Trophoblast cell (in vitro differentiated cells and primary cell): Measurements from ENCODE around the gene RHPN2. TPM values are rescaled to one million over a fixed set of nuclear protein-coding genes. Genes with fewer than 3 reads are reported as not detected.

Experiments
- DNase-seq, 2 donors: peaks; one replicate each; pipeline ENCODE4 v3.0.0-alpha.2; 2016
- H2AFZ ChIP-seq: 2 replicates; pipeline ENCODE4 v1.6.1; 2013; ENCODE audit warnings: low read length, moderate library complexity, mild to moderate bottlenecking; ENCODE audit not compliant: insufficient read depth, poor library complexity
- H2AK5ac ChIP-seq: 2 replicates; pipeline ENCODE4 v1.6.1; 2013; ENCODE audit warnings: mild to moderate bottlenecking, low read length
- H2BK120ac ChIP-seq: 2 replicates; pipeline ENCODE4 v1.6.1; 2013; ENCODE audit warnings: low read length, mild to moderate bottlenecking, moderate library complexity; ENCODE audit not compliant: insufficient read depth, poor library complexity
- H2BK12ac ChIP-seq: 2 replicates; pipeline ENCODE4 v1.6.1; 2013; ENCODE audit warnings: mild to moderate bottlenecking, low read length, moderate library complexity
- H2BK5ac ChIP-seq: 2 replicates; pipeline ENCODE4 v1.6.1; 2013; ENCODE audit warnings: low read length, low read depth, moderate library complexity, mild to moderate bottlenecking; ENCODE audit not compliant: poor library complexity
- H3K14ac ChIP-seq: 2 replicates; pipeline ENCODE4 v1.6.1; 2013; ENCODE audit warnings: mild to moderate bottlenecking, low read length
- H3K18ac ChIP-seq: 2 replicates; pipeline ENCODE4 v1.6.1; 2013; ENCODE audit warnings: mild to moderate bottlenecking, low read length
- H3K23ac ChIP-seq: 2 replicates; pipeline ENCODE4 v1.6.1; 2013; ENCODE audit warnings: low read length
- H3K27ac ChIP-seq: 2 replicates; pipeline ENCODE4 v1.5.1; 2013; ENCODE audit warnings: low read depth, mild to moderate bottlenecking, inconsistent platforms, low read length, moderate library complexity
- H3K27me3 ChIP-seq: 2 replicates; pipeline ENCODE4 v1.6.1; 2013; ENCODE audit warnings: inconsistent platforms, mild to moderate bottlenecking, low read length, moderate library complexity; ENCODE audit not compliant: insufficient read depth
- H3K36me3 ChIP-seq, 2 experiments: 1 replicate in 1 of 2; 2 replicates in 1 of 2; pipeline ENCODE4 v1.6.1; 2013; ENCODE audit warnings: low read length in 2 of 2, mild to moderate bottlenecking in 2 of 2, moderate library complexity in 1 of 2; ENCODE audit not compliant: insufficient read depth in 2 of 2, control insufficient read depth in 1 of 2
- H3K4ac ChIP-seq: 2 replicates; pipeline ENCODE4 v1.6.1; 2013; ENCODE audit warnings: low read depth, mild to moderate bottlenecking, low read length, moderate library complexity
- H3K4me1 ChIP-seq, 2 experiments: 1 replicate in 1 of 2; 2 replicates in 1 of 2; pipeline ENCODE4 v1.6.1; 2013; ENCODE audit warnings: low read length in 2 of 2, mild to moderate bottlenecking in 2 of 2, moderate library complexity in 1 of 2; ENCODE audit not compliant: insufficient read depth in 2 of 2, control insufficient read depth in 1 of 2
- H3K4me2 ChIP-seq: 2 replicates; pipeline ENCODE4 v1.6.1; 2013; ENCODE audit warnings: inconsistent platforms, mild to moderate bottlenecking, low read length, moderate library complexity
- H3K4me3 ChIP-seq: 2 replicates; pipeline ENCODE4 v1.5.1; 2013; ENCODE audit warnings: mild to moderate bottlenecking, low read depth, low read length, inconsistent platforms
- H3K79me1 ChIP-seq: one replicate; pipeline ENCODE4 v1.6.1; 2013; ENCODE audit warnings: low read length
- H3K79me2 ChIP-seq: 2 replicates; pipeline ENCODE4 v1.6.1; 2013; ENCODE audit warnings: low read length, mild to moderate bottlenecking; ENCODE audit not compliant: control insufficient read depth, insufficient read depth, poor library complexity
- H3K9ac ChIP-seq: 2 replicates; pipeline ENCODE4 v1.6.1; 2013; ENCODE audit warnings: mild to moderate bottlenecking, low read length
- H3K9me3 ChIP-seq: 2 replicates; pipeline ENCODE4 v1.6.1; 2013; ENCODE audit warnings: low read depth, mild to moderate bottlenecking, control low read depth, inconsistent platforms, low read length; ENCODE audit not compliant: insufficient read depth
- H4K12ac ChIP-seq: 2 replicates; pipeline ENCODE4 v1.6.1; 2013; ENCODE audit warnings: low read depth, mild to moderate bottlenecking, low read length, moderate library complexity
- H4K8ac ChIP-seq: 2 replicates; pipeline ENCODE4 v1.6.1; 2013; ENCODE audit warnings: low read depth, mild to moderate bottlenecking, low read length, moderate library complexity
- H4K91ac ChIP-seq: one replicate; pipeline ENCODE4 v1.6.1; 2013; ENCODE audit warnings: low read depth, mild to moderate bottlenecking, low read length, moderate library complexity
- WGBS: extraction: QIAGEN DNeasy Blood & Tissue Kit; methylation state at CpG from one replicate; pipeline ENCODE4 v1.1.7; 2013; ENCODE audit warnings: missing lambda C conversion rate; ENCODE audit not compliant: insufficient read length, insufficient coverage; ENCODE audit errors: extremely low coverage; 5-methylcytosine and 5-hydroxymethylcytosine counted together
- polyA plus RNA-seq: library from polyadenylated mRNA; stranded (reverse); fragments of 200-250 nt; gene quantifications from 2 replicates; pipeline ENCODE4 v1.2.3, GENCODE V29; 2013

The RHPN2 gene
- 7.4 and 7.9 TPM in 2 replicates for polyA plus RNA-seq

DNA sequence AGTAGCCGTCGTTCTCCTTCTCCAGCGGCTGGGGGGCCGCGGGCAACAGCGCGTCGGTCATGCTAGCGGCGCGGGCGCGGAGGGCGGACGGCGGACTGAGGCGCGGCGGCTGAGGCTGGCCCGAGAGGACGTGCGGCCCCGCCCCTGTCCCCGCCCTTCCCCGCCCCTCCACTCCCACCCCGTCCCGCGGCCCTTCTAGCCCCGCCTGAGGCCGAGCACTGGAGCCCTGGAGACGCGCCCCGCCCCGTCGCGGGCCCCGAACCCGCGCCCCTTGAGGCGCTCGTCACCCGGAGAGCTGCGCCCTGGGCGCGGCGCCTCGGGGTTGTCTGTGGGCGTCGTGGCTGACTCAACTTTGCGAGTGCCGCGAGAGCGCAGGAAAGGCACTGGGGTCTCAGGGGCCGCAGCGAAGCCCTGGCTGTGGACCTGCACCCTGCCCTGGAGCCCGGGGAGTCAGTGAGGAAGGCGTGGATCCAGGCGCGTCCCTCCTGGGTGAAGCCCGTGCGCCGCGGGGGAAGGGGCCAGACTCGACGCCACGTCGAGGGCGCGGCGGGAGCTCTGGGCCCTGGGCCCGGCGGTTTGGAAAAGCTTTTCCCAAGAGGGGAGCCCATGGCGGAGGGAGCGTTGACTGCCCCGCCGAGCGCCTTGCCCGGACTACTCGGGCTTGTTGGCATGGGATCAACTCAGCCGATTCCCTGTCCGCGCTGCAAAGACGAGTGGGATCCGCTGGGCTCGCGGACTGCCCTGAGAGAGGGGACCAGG, at the start of gene RHPN2:
RHPN2 (minus strand) TSS at position 97 of the 759 bp plus-strand sequence; CDS start at position 61, 36 bp downstream.
- H3K9ac ChIP-seq = no peak within 1 kb of the TSS
- H2AK5ac ChIP-seq = no peak within 1 kb of the TSS
- WGBS = no CpG with 5 or more reads among the region's 86 CpGs
- peak within 1 kb of the TSS; percentile 7 for H4K12ac ChIP-seq
- H3K14ac ChIP-seq = peak within 1 kb of the TSS; percentile 14
- H2AFZ ChIP-seq = peak within 1 kb of the TSS; percentile 57
- peak within 1 kb of the TSS; percentile 10 for H3K4ac ChIP-seq
- H3K36me3 ChIP-seq = no peaks in the 10 kb centered on the region
- H3K4me2 ChIP-seq = peak within 1 kb of the TSS; percentile 65
- peak within 1 kb of the TSS; percentile 2 for H2BK120ac ChIP-seq
- H3K79me1 ChIP-seq = peaks cover 6% of the 10 kb centered on the region
- no peaks in the 10 kb centered on the region for H3K9me3 ChIP-seq
- no peak within 1 kb of the TSS for H2BK5ac ChIP-seq
- peak within 1 kb of the TSS; percentile 51 for H4K8ac ChIP-seq
- peak within 1 kb of the TSS; percentile 63 for H3K18ac ChIP-seq
- peaks cover 8% of the 10 kb centered on the region for H3K27me3 ChIP-seq
- peak; percentile 70 to 78 for DNase-seq
- no peak within 1 kb of the TSS for H3K23ac ChIP-seq
- H3K4me1 ChIP-seq = peaks cover 9% of the 10 kb centered on the region in 2 experiments
- peak within 1 kb of the TSS; percentile 66 for H3K4me3 ChIP-seq
- no peak within 1 kb of the TSS for H3K27ac ChIP-seq
- H4K91ac ChIP-seq = peak within 1 kb of the TSS; percentile 28
- H3K79me2 ChIP-seq = no peaks in the 10 kb centered on the region
- H2BK12ac ChIP-seq = peak within 1 kb of the TSS; percentile 24

DNA sequence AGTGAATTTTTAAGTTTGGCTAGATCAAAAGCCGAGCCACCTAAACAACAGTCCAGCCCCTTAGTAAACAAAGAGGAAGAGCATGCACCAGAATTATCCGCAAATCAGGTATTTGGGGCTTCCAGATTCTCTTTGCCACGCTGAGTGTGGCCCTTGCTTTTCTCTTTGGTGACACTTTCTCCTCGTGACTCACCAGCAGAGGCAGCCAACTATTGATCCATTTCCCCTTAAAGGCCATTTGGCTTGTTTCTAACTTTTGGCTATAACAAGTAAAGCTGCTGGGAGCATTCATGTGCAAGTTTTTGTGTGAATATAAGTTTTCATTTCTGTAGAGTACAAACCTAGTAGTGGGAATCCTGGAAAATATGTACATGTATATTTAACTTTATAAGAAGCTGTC, 49.6 kb upstream of the RHPN2 start:
- H2BK5ac ChIP-seq = no peak overlapping the region
- no peak overlapping the region for H3K18ac ChIP-seq
- H3K27me3 ChIP-seq = no peaks in the 10 kb centered on the region
- H2AK5ac ChIP-seq = no peak overlapping the region
- H4K12ac ChIP-seq = no peak overlapping the region
- no peak overlapping the region for H2BK120ac ChIP-seq
- H2AFZ ChIP-seq = no peak overlapping the region
- H3K9ac ChIP-seq = no peak overlapping the region
- no peak overlapping the region for H3K4ac ChIP-seq
- H3K27ac ChIP-seq = no peak overlapping the region
- peaks cover 22 to 27% of the 10 kb centered on the region in 2 experiments for H3K36me3 ChIP-seq
- H4K8ac ChIP-seq = no peak overlapping the region
- no peaks in the 10 kb centered on the region for H3K4me1 ChIP-seq
- H3K4me3 ChIP-seq = no peak overlapping the region
- peaks cover 2% of the 10 kb centered on the region for H3K9me3 ChIP-seq
- no peaks in the 10 kb centered on the region for H3K79me2 ChIP-seq
- H3K79me1 ChIP-seq = no peaks in the 10 kb centered on the region
- no peak overlapping the region for H2BK12ac ChIP-seq
- H3K4me2 ChIP-seq = no peak overlapping the region
- no peak overlapping the region for H4K91ac ChIP-seq
- WGBS = no CpG with 5 or more reads among the region's 4 CpGs
- no peak overlapping the region for H3K23ac ChIP-seq
- H3K14ac ChIP-seq = no peak overlapping the region
- no peak for DNase-seq

DNA sequence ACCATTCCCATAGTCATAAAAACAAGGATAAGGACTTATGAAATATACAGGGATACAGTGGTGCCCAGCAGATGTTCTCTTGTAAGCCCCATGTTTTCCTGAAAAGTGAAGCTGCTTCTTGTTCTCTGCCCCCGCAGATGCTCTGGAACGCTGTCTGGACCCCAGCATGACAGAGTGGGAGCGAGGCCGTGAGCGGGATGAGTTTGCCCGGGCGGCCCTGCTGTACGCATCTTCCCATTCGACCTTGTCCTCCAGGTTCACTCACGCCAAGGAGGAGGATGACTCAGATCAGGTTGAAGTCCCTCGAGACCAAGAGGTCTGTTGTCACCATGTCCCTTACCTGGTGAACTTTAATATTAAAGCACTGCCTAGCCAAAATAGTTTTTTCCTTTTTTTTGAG, 46.9 kb upstream of the RHPN2 start:
- Histone ChIP-seq H3K4me1 (no peaks in the 10 kb centered on the region), H3K27ac (no peak overlapping the region), H3K4me3 (no peak overlapping the region), H4K8ac (no peak overlapping the region), H3K79me1 (no peaks in the 10 kb centered on the region), H3K4ac (no peak overlapping the region), H2AFZ (no peak overlapping the region), H3K9me3 (no peaks in the 10 kb centered on the region), H3K36me3 (peaks cover 27 to 35% of the 10 kb centered on the region in 2 experiments), H4K12ac (no peak overlapping the region), H3K9ac (no peak overlapping the region), H3K79me2 (no peaks in the 10 kb centered on the region), H3K18ac (no peak overlapping the region), H4K91ac (no peak overlapping the region), H3K23ac (no peak overlapping the region), H3K14ac (no peak overlapping the region), H2BK120ac (no peak overlapping the region), H2BK5ac (no peak overlapping the region), H2BK12ac (no peak overlapping the region), H3K4me2 (no peak overlapping the region), H2AK5ac (no peak overlapping the region), H3K27me3 (no peaks in the 10 kb centered on the region)
- DNase-seq = no peak
- no CpG with 5 or more reads among the region's 11 CpGs for WGBS

DNA sequence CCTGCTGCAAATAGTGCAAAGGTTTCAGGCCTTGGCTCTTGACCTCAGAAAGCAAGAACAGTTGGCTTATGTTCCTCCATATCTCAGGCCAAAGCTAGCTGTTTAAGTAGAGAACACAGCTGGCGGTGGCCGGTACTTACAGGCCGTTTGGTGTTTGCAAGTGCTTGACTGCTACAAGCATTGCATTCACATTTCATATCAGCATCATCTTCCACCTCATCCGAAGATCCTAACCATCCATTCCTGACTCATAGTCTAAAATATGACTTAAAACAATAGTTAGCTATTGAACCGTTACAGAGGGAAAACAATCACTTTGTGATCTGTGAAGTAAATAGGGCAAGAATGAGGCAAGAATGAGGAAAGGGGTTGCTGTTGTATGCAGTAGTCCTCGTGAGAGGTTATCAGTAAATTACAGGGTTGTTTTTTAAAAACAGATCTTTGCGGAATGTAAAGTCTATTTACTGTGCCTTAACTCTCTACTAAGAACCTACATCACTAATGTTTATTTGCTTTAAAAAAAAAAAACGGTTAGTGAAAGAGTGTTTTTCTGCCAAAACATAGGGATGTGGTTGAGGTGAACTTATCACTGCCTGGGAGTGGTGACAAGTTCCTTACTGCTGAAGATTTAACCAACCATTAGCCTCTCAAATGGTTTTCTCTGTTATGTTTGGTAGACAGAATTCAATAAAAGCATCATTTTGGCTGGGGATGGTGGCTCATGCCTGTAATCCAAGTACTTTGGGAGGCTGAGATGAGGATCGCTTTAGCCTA, 45.6 kb upstream of the RHPN2 start:
- H3K36me3 ChIP-seq = peaks cover 29 to 39% of the 10 kb centered on the region in 2 experiments
- no peak overlapping the region for H2BK120ac ChIP-seq
- no peak overlapping the region for H3K23ac ChIP-seq
- no peak overlapping the region for H3K4me3 ChIP-seq
- H4K91ac ChIP-seq = no peak overlapping the region
- H3K18ac ChIP-seq = no peak overlapping the region
- no peak overlapping the region for H3K27ac ChIP-seq
- WGBS = no CpG with 5 or more reads among the region's 9 CpGs
- H4K12ac ChIP-seq = no peak overlapping the region
- H3K4me2 ChIP-seq = no peak overlapping the region
- no peaks in the 10 kb centered on the region for H3K9me3 ChIP-seq
- DNase-seq = peak in 1 of 2 donors; percentile 50
- H3K4ac ChIP-seq = no peak overlapping the region
- no peaks in the 10 kb centered on the region for H3K27me3 ChIP-seq
- no peak overlapping the region for H2AK5ac ChIP-seq
- H4K8ac ChIP-seq = no peak overlapping the region
- no peaks in the 10 kb centered on the region for H3K4me1 ChIP-seq
- H2BK12ac ChIP-seq = no peak overlapping the region
- no peak overlapping the region for H2AFZ ChIP-seq
- no peaks in the 10 kb centered on the region for H3K79me1 ChIP-seq
- no peak overlapping the region for H3K14ac ChIP-seq
- no peak overlapping the region for H2BK5ac ChIP-seq
- no peaks in the 10 kb centered on the region for H3K79me2 ChIP-seq
- H3K9ac ChIP-seq = no peak overlapping the region
